Stimulated activated CD8-positive, alpha-beta memory T cell treated with anti-CD3 and anti-CD28 coated beads, Interleukin-12 subunit alpha, Interleukin-12 subunit beta, amount 100 ng/mL, for 24 hours (primary cell): ENCODE results near the gene CNTRL.
A peak's percentile ranks its signal among the peaks of the same experiment; 100 is the strongest.
"Not testable (repeated sequence)": the region's sequence is repeated elsewhere in the genome, so short reads cannot be mapped to it uniquely, and the experiment has no call there.

Source experiments
- DNase-seq: peaks from one replicate; pipeline ENCODE4 v3.0.0-alpha.2; 2020; ENCODE audit errors: extremely low read depth

CNTRL gene

GRCh38 chr9:121074370-121075250 lies at the start of gene CNTRL:
Gene CNTRL, plus strand, starts transcription at chr9:121074955. Its CDS starts 13,372 bp downstream, at chr9:121088327.
- peak; percentile 80 for DNase-seq

GRCh38 chr9:121026260-121026691 lies 48.5 kb upstream of the CNTRL start:
- no peak for DNase-seq

GRCh38 chr9:121026768-121027167 lies 48.0 kb upstream of the CNTRL start:
- no peak for DNase-seq

GRCh38 chr9:121028285-121028684 lies 46.5 kb upstream of the CNTRL start:
- DNase-seq: not testable (repeated sequence)

- no peak for DNase-seq
Observed at GRCh38 chr9:121029469-121029868, 45.3 kb upstream of the CNTRL start.

GRCh38 chr9:121034529-121034928 lies 40.2 kb upstream of the CNTRL start:
- no peak for DNase-seq

GRCh38 chr9:121035717-121036116 lies 39.0 kb upstream of the CNTRL start:
- not testable (repeated sequence) for DNase-seq

GRCh38 chr9:121038362-121038761 lies 36.4 kb upstream of the CNTRL start:
- DNase-seq: no peak

- DNase-seq: no peak
Observed at GRCh38 chr9:121038804-121039203, 36.0 kb upstream of the CNTRL start.

- DNase-seq: no peak
Observed at GRCh38 chr9:121048175-121048574, 26.6 kb upstream of the CNTRL start.

- no peak for DNase-seq
Observed at GRCh38 chr9:121048618-121049017, 26.1 kb upstream of the CNTRL start.

GRCh38 chr9:121050128-121050988 lies 24.4 kb upstream of the CNTRL start, which contains the start of gene C5:
Gene C5, minus strand, starts transcription at chr9:121050275. Its CDS starts 29 bp downstream, at chr9:121050246.
- no peak for DNase-seq

GRCh38 chr9:121053544-121053943 lies 21.2 kb upstream of the CNTRL start:
- no peak for DNase-seq

GRCh38 chr9:121055642-121056143 lies 19.1 kb upstream of the CNTRL start:
- DNase-seq: no peak

GRCh38 chr9:121057821-121058220 lies 16.9 kb upstream of the CNTRL start:
- no peak for DNase-seq

- no peak for DNase-seq
Observed at GRCh38 chr9:121059513-121059912, 15.2 kb upstream of the CNTRL start.

GRCh38 chr9:121059998-121060636 lies 14.6 kb upstream of the CNTRL start:
- no peak for DNase-seq

GRCh38 chr9:121066850-121067249 lies 7.9 kb upstream of the CNTRL start:
- DNase-seq: no peak

GRCh38 chr9:121067640-121068039 lies 7.1 kb upstream of the CNTRL start:
- DNase-seq: no peak

- no peak for DNase-seq
Observed at GRCh38 chr9:121069396-121069795, 5.4 kb upstream of the CNTRL start.

- no peak for DNase-seq
Observed at GRCh38 chr9:121071370-121071755, 3.4 kb upstream of the CNTRL start.
